ENCODE measurements around the gene CENPO. TPM values are rescaled to one million over a fixed set of nuclear protein-coding genes. Genes with fewer than 3 reads are reported as not detected.

The CENPO gene
- total RNA-seq, 1 experiment from 2014 or later, result 38.6 TPM

- TF ChIP-seq ZNF121 (CRISPR knock-in tag; IDR thresholded peaks at IDR 0.05), result no peak
- TF ChIP-seq SP1 (CRISPR knock-in tag; conservative IDR thresholded peaks at IDR 0.05), result no peak
- TF ChIP-seq ESRRA (CRISPR knock-in tag; IDR thresholded peaks at IDR 0.05; ENCODE audit: borderline replicate concordance), result no peak
- no peak for TF ChIP-seq SMAD3 (CRISPR knock-in tag; IDR thresholded peaks at IDR 0.05; ENCODE audit: borderline replicate concordance)
- no peak for TF ChIP-seq ZNF232 (CRISPR knock-in tag; IDR thresholded peaks at IDR 0.05)
- peak; percentile 51; the same call in 1 of the 2 replicates for TF ChIP-seq ZBTB21 (CRISPR knock-in tag; IDR thresholded peaks at IDR 0.05; ENCODE audit: borderline replicate concordance)
- TF ChIP-seq IRF2 (CRISPR knock-in tag; IDR thresholded peaks at IDR 0.05; ENCODE audit: borderline replicate concordance, low read depth), result no peak
- no peak for TF ChIP-seq ATF6 (CRISPR knock-in tag; IDR thresholded peaks at IDR 0.05)
- TF ChIP-seq ATF3 (CRISPR knock-in tag; conservative IDR thresholded peaks at IDR 0.05), result no peak
- TF ChIP-seq GABPB1 (CRISPR knock-in tag; IDR thresholded peaks at IDR 0.05), result no peak
- no peak for TF ChIP-seq AR (CRISPR knock-in tag; IDR thresholded peaks at IDR 0.05)
- no peak for TF ChIP-seq AFF4 (CRISPR knock-in tag; IDR thresholded peaks at IDR 0.05; ENCODE audit: borderline replicate concordance)
- no peak for TF ChIP-seq STAT6 (CRISPR knock-in tag; conservative IDR thresholded peaks at IDR 0.05; ENCODE audit: low read depth)
- no peak for TF ChIP-seq TCF7 (CRISPR knock-in tag; IDR thresholded peaks at IDR 0.05; ENCODE audit: low read depth)
- TF ChIP-seq ATF2 (CRISPR knock-in tag; IDR thresholded peaks at IDR 0.05; ENCODE audit: borderline replicate concordance, low read depth), result no peak
- 0 out of 2 replicates have a peak, but pooled peaks have one; percentile 10 for TF ChIP-seq ZNF671 (CRISPR knock-in tag; IDR thresholded peaks at IDR 0.05)
- TF ChIP-seq ZNF512 (CRISPR knock-in tag; IDR thresholded peaks at IDR 0.05; ENCODE audit: borderline replicate concordance), result no peak
- TF ChIP-seq E2F1 (CRISPR knock-in tag; IDR thresholded peaks at IDR 0.05), result no peak
- TF ChIP-seq ZNF416 (CRISPR knock-in tag; IDR thresholded peaks at IDR 0.05), result peak; percentile 61; the same call in 1 of the 2 replicates
- no peak for TF ChIP-seq PRRX2 (CRISPR knock-in tag; IDR thresholded peaks at IDR 0.05)
- no peak for TF ChIP-seq OVOL2 (CRISPR knock-in tag; IDR thresholded peaks at IDR 0.05; ENCODE audit: borderline replicate concordance)
- no peak for TF ChIP-seq RELA (CRISPR knock-in tag; IDR thresholded peaks at IDR 0.05; ENCODE audit: borderline replicate concordance)
- TF ChIP-seq ZNF219 (CRISPR knock-in tag; IDR thresholded peaks at IDR 0.05; ENCODE audit: borderline replicate concordance), result no peak
Observed at GRCh38 chr2:24822049-24822706, 29.0 kb downstream of the CENPO start (continued).
